ENCODE measurements around the gene NKTR. TPM values are rescaled to one million over a fixed set of nuclear protein-coding genes. Genes with fewer than 3 reads are reported as not detected.

NKTR gene
- total RNA-seq, 1 experiment from 2014 or later: 53.1 TPM

GRCh38 chr3:42666022-42666421 is 65.5 kb downstream of the NKTR start:
- no peaks in the 10 kb centered on the region for H3K9me3 ChIP-seq (ENCODE audit: low read depth, low read length, poor library complexity, severe bottlenecking)
- no TSS peak for BruUV-seq (replicated peaks)
- H3K4me3 ChIP-seq (ENCODE audit: low read depth, low read length, poor library complexity, severe bottlenecking): no peak overlapping the region
- ChIA-PET CTCF (no interaction called here), POLR2A (ENCODE audit: low non-redundant PET) (no interaction called here)
- no peak for DNase-seq (ENCODE audit: low spot score)
- no peaks in the 10 kb centered on the region for H3K4me1 ChIP-seq (ENCODE audit: insufficient read depth, low read length, poor library complexity, severe bottlenecking)
- intact Hi-C loops (cut with micrococcal nuclease; ENCODE audit: unreplicated experiment): no loop called here
- TF ChIP-seq EZH2 (IDR thresholded peaks at IDR 0.05; ENCODE audit: borderline replicate concordance, low read depth, low read length, poor library complexity, severe bottlenecking) (no peak), CTCF (conservative IDR thresholded peaks at IDR 0.05; ENCODE audit: low read depth, low read length) (no peak)
- H3K27ac ChIP-seq (ENCODE audit: low read depth, low read length, poor library complexity, severe bottlenecking): no peak overlapping the region
- H3K36me3 ChIP-seq (ENCODE audit: insufficient read depth, low read length, poor library complexity, severe bottlenecking): no peaks in the 10 kb centered on the region
- no peaks in the 10 kb centered on the region for H3K27me3 ChIP-seq (replicated peaks; ENCODE audit: insufficient read depth, low read depth, low read length, poor library complexity)

GRCh38 chr3:42666577-42666998 is 66.1 kb downstream of the NKTR start:
- ChIA-PET CTCF (no interaction called here), POLR2A (ENCODE audit: low non-redundant PET) (no interaction called here)
- no peak overlapping the region for H3K27ac ChIP-seq (ENCODE audit: low read depth, low read length, poor library complexity, severe bottlenecking)
- no peaks in the 10 kb centered on the region for H3K36me3 ChIP-seq (ENCODE audit: insufficient read depth, low read length, poor library complexity, severe bottlenecking)
- no peaks in the 10 kb centered on the region for H3K4me1 ChIP-seq (ENCODE audit: insufficient read depth, low read length, poor library complexity, severe bottlenecking)
- DNase-seq (ENCODE audit: low spot score): no peak
- intact Hi-C loops (cut with micrococcal nuclease; ENCODE audit: unreplicated experiment): no loop called here
- no peaks in the 10 kb centered on the region for H3K9me3 ChIP-seq (ENCODE audit: low read depth, low read length, poor library complexity, severe bottlenecking)
- no peaks in the 10 kb centered on the region for H3K27me3 ChIP-seq (replicated peaks; ENCODE audit: insufficient read depth, low read depth, low read length, poor library complexity)
- no peak overlapping the region for H3K4me3 ChIP-seq (ENCODE audit: low read depth, low read length, poor library complexity, severe bottlenecking)
- TF ChIP-seq EZH2 (IDR thresholded peaks at IDR 0.05; ENCODE audit: borderline replicate concordance, low read depth, low read length, poor library complexity, severe bottlenecking): no peak
- no peak for TF ChIP-seq CTCF (conservative IDR thresholded peaks at IDR 0.05; ENCODE audit: low read depth, low read length)
- BruUV-seq (replicated peaks): no TSS peak

- no peaks in the 10 kb centered on the region for H3K27me3 ChIP-seq (replicated peaks; ENCODE audit: insufficient read depth, low read depth, low read length, poor library complexity)
- H3K36me3 ChIP-seq (ENCODE audit: insufficient read depth, low read length, poor library complexity, severe bottlenecking): no peaks in the 10 kb centered on the region
- ChIA-PET POLR2A (ENCODE audit: low non-redundant PET) (interaction anchor here (0.5 kb wide), 1 partner anchor 601 kb away, joined by 8 read pairs; no protein-coding TSS in a partner anchor), CTCF (no interaction called here)
- no peak for DNase-seq (ENCODE audit: low spot score)
- intact Hi-C loops (cut with micrococcal nuclease; ENCODE audit: unreplicated experiment): no loop called here
- H3K9me3 ChIP-seq (ENCODE audit: low read depth, low read length, poor library complexity, severe bottlenecking): no peaks in the 10 kb centered on the region
- H3K27ac ChIP-seq (ENCODE audit: low read depth, low read length, poor library complexity, severe bottlenecking): no peak overlapping the region
- no peak overlapping the region for H3K4me3 ChIP-seq (ENCODE audit: low read depth, low read length, poor library complexity, severe bottlenecking)
- no peaks in the 10 kb centered on the region for H3K4me1 ChIP-seq (ENCODE audit: insufficient read depth, low read length, poor library complexity, severe bottlenecking)
- no TSS peak for BruUV-seq (replicated peaks)
- TF ChIP-seq CTCF (conservative IDR thresholded peaks at IDR 0.05; ENCODE audit: low read depth, low read length) (no peak), EZH2 (IDR thresholded peaks at IDR 0.05; ENCODE audit: borderline replicate concordance, low read depth, low read length, poor library complexity, severe bottlenecking) (no peak)
Measured at GRCh38 chr3:42667096-42667522, 66.6 kb downstream of the NKTR start.

Measured in A673 (cell line).